Measurements from ENCODE around the gene ACBD4. TPM values are rescaled to one million over a fixed set of nuclear protein-coding genes. Genes with fewer than 3 reads are reported as not detected.

Gene ACBD4
- total RNA-seq, 1 experiment from 2014 or later, result 21.2 TPM

DNA sequence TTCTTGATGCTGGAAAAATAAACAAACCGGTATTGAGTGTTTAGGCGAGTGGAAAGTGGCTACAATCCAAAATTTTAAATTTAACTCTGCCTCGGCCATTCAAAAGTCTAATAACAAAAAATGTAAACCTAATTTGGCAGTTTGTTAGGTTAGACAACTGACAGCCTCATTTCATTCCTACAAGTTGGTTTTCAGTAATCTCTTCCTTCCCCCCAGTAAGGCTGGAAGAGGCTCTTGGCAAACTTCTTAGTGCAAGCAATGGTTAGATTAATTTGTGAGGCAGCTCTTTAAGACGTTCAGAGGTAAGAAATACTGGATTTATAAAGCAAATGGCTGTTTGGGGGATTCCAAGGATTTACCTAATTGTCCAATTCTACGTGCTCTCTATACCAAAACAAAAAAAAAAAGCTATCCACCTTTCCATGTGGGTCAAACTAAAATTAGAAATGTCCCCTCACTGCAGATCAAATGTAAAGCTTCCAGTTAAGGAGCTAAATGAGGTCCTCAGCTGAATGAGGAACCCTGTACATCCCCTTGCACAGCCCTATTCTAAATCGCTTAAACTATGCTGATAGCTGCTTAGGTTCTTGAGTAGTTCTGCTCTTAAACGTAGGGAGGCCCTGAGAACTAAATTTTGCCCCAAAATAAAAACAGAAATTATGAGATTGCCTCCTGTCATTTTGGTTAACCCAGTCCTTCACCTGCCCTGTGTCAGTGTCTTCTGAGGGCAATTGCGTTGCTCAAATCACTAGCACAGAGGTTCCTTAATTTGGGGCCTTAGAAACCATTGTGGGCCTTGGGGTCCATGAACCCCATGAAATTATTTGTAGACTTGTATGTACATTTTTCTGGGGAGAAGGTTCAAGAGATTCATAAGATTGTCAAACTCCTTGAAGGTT is 15.7 kb downstream of the ACBD4 start:
- H3K9me3 Mint-ChIP-seq (ENCODE audit: unreplicated experiment), result no peaks in the 10 kb centered on the region
- no peak overlapping the region for H3K27ac Mint-ChIP-seq (ENCODE audit: unreplicated experiment)
- peaks cover 4% of the 10 kb centered on the region for H3K27me3 Mint-ChIP-seq (ENCODE audit: insufficient read depth, unreplicated experiment)
- Histone ChIP-seq H3K4me1 (peaks cover 25% of the 10 kb centered on the region), H3K9me3 (no peaks in the 10 kb centered on the region), H3K27me3 (replicated peaks; ENCODE audit: control insufficient read depth, insufficient read depth, low read length) (no peaks in the 10 kb centered on the region), H3K36me3 (ENCODE audit: control insufficient read depth, insufficient read depth, low read length) (no peaks in the 10 kb centered on the region), H3K4me3 (ENCODE audit: low read depth, low read length) (peak overlapping the region; percentile 70)
- peak overlapping the region; percentile 99 for H3K4me3 Mint-ChIP-seq (ENCODE audit: unreplicated experiment)
- POLR2A ChIA-PET, result interaction anchor here (0.6 to 7.0 kb wide), 10 partner anchors 9 to 166 kb away, joined by 3 to 279 read pairs (median 6); partner anchors contain the start of genes HEXIM2, MAP3K14 and NMT1
- intact Hi-C loops (cut with micrococcal nuclease; ENCODE audit: unreplicated experiment), result no loop called here
- DNase-seq, result no peak
- TF ChIP-seq, protein P1, sequence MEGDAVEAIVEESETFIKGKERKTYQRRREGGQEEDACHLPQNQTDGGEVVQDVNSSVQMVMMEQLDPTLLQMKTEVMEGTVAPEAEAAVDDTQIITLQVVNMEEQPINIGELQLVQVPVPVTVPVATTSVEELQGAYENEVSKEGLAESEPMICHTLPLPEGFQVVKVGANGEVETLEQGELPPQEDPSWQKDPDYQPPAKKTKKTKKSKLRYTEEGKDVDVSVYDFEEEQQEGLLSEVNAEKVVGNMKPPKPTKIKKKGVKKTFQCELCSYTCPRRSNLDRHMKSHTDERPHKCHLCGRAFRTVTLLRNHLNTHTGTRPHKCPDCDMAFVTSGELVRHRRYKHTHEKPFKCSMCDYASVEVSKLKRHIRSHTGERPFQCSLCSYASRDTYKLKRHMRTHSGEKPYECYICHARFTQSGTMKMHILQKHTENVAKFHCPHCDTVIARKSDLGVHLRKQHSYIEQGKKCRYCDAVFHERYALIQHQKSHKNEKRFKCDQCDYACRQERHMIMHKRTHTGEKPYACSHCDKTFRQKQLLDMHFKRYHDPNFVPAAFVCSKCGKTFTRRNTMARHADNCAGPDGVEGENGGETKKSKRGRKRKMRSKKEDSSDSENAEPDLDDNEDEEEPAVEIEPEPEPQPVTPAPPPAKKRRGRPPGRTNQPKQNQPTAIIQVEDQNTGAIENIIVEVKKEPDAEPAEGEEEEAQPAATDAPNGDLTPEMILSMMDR (IDR thresholded peaks at IDR 0.05; ENCODE audit: insufficient read depth in 1 of 2, low read depth in 1 of 2, low read length in 1 of 2, severe bottlenecking in 1 of 2, unreplicated experiment in 1 of 2), result no peak
- peaks cover 51% of the 10 kb centered on the region for H3K36me3 Mint-ChIP-seq (ENCODE audit: insufficient read depth, unreplicated experiment)
- BruUV-seq (replicated peaks), result no TSS peak
- peaks cover 17% of the 10 kb centered on the region for H3K4me1 Mint-ChIP-seq (ENCODE audit: low read depth, unreplicated experiment)
- CTCF ChIA-PET, result interaction anchor here (0.7 to 8.2 kb wide), 8 partner anchors 9 to 274 kb away, joined by 4 to 230 read pairs (median 16); partner anchors contain the start of genes ACBD4 and HEXIM2

DNA sequence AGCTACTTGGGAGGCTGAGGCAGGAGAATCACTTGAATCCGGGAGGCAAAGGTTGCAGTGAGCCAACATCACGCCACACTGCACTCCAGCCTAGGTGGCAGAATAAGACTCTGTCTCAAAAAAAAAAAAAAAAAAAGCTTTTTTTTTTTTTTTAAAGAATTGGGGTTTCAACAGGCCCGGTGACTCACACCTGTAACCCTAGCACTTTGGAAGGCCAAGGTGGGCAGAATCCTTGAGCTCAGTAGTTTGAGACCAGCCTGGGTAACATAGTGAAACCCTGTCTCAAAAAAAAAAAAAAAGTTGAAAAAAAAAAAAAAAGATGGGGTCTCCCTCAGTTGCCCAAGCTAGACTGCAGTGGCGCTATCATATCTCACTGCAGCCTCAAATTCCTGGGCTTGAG is 19.5 kb downstream of the ACBD4 start:
- no peaks in the 10 kb centered on the region for H3K9me3 Mint-ChIP-seq (ENCODE audit: unreplicated experiment)
- H3K4me1 ChIP-seq, result peaks cover 50% of the 10 kb centered on the region
- TF ChIP-seq, protein P1 (IDR thresholded peaks at IDR 0.05; ENCODE audit: insufficient read depth in 1 of 2, low read depth in 1 of 2, low read length in 1 of 2, severe bottlenecking in 1 of 2, unreplicated experiment in 1 of 2), result no peak
- H3K36me3 ChIP-seq (ENCODE audit: control insufficient read depth, insufficient read depth, low read length), result no peaks in the 10 kb centered on the region
- H3K27me3 Mint-ChIP-seq (ENCODE audit: insufficient read depth, unreplicated experiment), result no peaks in the 10 kb centered on the region
- ChIA-PET CTCF (interaction anchor here (0.6 to 3.4 kb wide), 8 partner anchors 13 to 105 kb away, joined by 3 to 42 read pairs (median 10); partner anchors contain the start of gene ACBD4), POLR2A (interaction anchor here (0.6 to 1.1 kb wide), 5 partner anchors 15 to 21 kb away, joined by 3 to 5 read pairs (median 4); partner anchors contain the start of gene ACBD4)
- DNase-seq, result no peak
- H3K4me3 ChIP-seq (ENCODE audit: low read depth, low read length), result no peak overlapping the region
- no peak overlapping the region for H3K27ac Mint-ChIP-seq (ENCODE audit: unreplicated experiment)
- H3K9me3 ChIP-seq, result no peaks in the 10 kb centered on the region
- peaks cover 27% of the 10 kb centered on the region for H3K36me3 Mint-ChIP-seq (ENCODE audit: insufficient read depth, unreplicated experiment)
- H3K4me3 Mint-ChIP-seq (ENCODE audit: unreplicated experiment), result no peak overlapping the region
- H3K4me1 Mint-ChIP-seq (ENCODE audit: low read depth, unreplicated experiment), result peaks cover 30% of the 10 kb centered on the region
- intact Hi-C loops (cut with micrococcal nuclease; ENCODE audit: unreplicated experiment), result no loop called here
- no peaks in the 10 kb centered on the region for H3K27me3 ChIP-seq (replicated peaks; ENCODE audit: control insufficient read depth, insufficient read depth, low read length)
- no TSS peak for BruUV-seq (replicated peaks)

DNA sequence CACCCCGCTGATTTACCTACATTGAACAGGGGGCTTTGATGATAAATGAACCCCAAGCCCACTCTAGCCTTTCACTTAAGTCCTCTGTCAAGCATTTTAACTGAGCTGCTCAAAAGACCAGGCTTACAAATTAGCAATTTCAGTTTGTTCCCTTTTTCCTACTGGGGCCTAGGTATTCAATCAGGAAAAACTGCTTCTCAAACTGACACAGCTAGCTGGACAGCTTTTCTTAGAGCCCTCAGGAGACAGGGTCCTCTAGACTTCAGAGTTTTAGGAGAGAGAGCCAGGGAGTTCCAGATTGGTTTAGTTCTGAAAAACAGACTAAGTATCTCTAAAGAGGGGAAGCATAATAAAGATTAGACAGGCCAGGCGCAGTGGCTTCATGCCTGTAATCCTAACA is 20.0 kb downstream of the ACBD4 start:
- H3K9me3 ChIP-seq, result no peaks in the 10 kb centered on the region
- Mint-ChIP-seq H3K36me3 (ENCODE audit: insufficient read depth, unreplicated experiment) (peaks cover 29% of the 10 kb centered on the region), H3K4me1 (ENCODE audit: low read depth, unreplicated experiment) (peaks cover 30% of the 10 kb centered on the region), H3K27me3 (ENCODE audit: insufficient read depth, unreplicated experiment) (no peaks in the 10 kb centered on the region), H3K9me3 (ENCODE audit: unreplicated experiment) (no peaks in the 10 kb centered on the region), H3K27ac (ENCODE audit: unreplicated experiment) (peak overlapping the region; percentile 11), H3K4me3 (ENCODE audit: unreplicated experiment) (no peak overlapping the region)
- intact Hi-C loops (cut with micrococcal nuclease; ENCODE audit: unreplicated experiment), result no loop called here
- TF ChIP-seq, protein P1 (IDR thresholded peaks at IDR 0.05; ENCODE audit: insufficient read depth in 1 of 2, low read depth in 1 of 2, low read length in 1 of 2, severe bottlenecking in 1 of 2, unreplicated experiment in 1 of 2), result no peak
- peaks cover 52% of the 10 kb centered on the region for H3K4me1 ChIP-seq
- no peaks in the 10 kb centered on the region for H3K27me3 ChIP-seq (replicated peaks; ENCODE audit: control insufficient read depth, insufficient read depth, low read length)
- no peaks in the 10 kb centered on the region for H3K36me3 ChIP-seq (ENCODE audit: control insufficient read depth, insufficient read depth, low read length)
- POLR2A ChIA-PET, result interaction anchor here (0.6 to 1.1 kb wide), 3 partner anchors 14 to 21 kb away, joined by 3 to 4 read pairs (median 4); no protein-coding TSS in a partner anchor
- CTCF ChIA-PET, result interaction anchor here (0.6 to 3.4 kb wide), 7 partner anchors 14 to 106 kb away, joined by 3 to 42 read pairs (median 13); partner anchors contain the start of gene ACBD4
- BruUV-seq (replicated peaks), result no TSS peak
- no peak overlapping the region for H3K4me3 ChIP-seq (ENCODE audit: low read depth, low read length)
- peak in 1 of 2 experiments; percentile 49 for DNase-seq

All from Caco-2 (cell line).